Ectodermal cell (in vitro differentiated cells): ENCODE results near the gene SYCE1L.
"Not testable (repeated sequence)": the region's sequence is repeated elsewhere in the genome, so short reads cannot be mapped to it uniquely, and the experiment has no call there.

Source experiments
- H3K27ac ChIP-seq: 2 replicates; pipeline ENCODE4 v1.7.0; 2013; ENCODE audit warnings: mild to moderate bottlenecking, low read depth, low read length; ENCODE audit not compliant: insufficient read depth, poor library complexity, severe bottlenecking
- H3K27me3 ChIP-seq: 2 replicates; pipeline ENCODE4 v1.7.0; 2013; ENCODE audit warnings: mild to moderate bottlenecking, low read length; ENCODE audit not compliant: insufficient read depth, control insufficient read depth, poor library complexity, severe bottlenecking
- H3K36me3 ChIP-seq: one replicate; pipeline ENCODE4 v1.7.0; 2013; ENCODE audit warnings: low read length; ENCODE audit not compliant: control insufficient read depth, insufficient read depth
- H3K4me1 ChIP-seq: one replicate; pipeline ENCODE4 v1.7.0; 2013; ENCODE audit warnings: low read length; ENCODE audit not compliant: control insufficient read depth, insufficient read depth
- H3K4me3 ChIP-seq: 2 replicates; pipeline ENCODE4 v1.7.0; 2013; ENCODE audit warnings: low read depth, low read length, control low read depth; ENCODE audit not compliant: insufficient read depth
- H3K9me3 ChIP-seq: 2 replicates; pipeline ENCODE4 v1.7.0; 2013; ENCODE audit warnings: mild to moderate bottlenecking, low read length, moderate library complexity; ENCODE audit not compliant: control insufficient read depth
- WGBS, 2 experiments: methylation state at CpG; one replicate each; pipeline ENCODE4 v1.1.7; 2013; ENCODE audit warnings: missing lambda C conversion rate in 2 of 2; 5-methylcytosine and 5-hydroxymethylcytosine counted together

The SYCE1L gene

GRCh38 chr16:77242471-77242870 lies 43.3 kb downstream of the SYCE1L start:
- H3K27me3 ChIP-seq, H3K36me3 ChIP-seq, H3K9me3 ChIP-seq, H3K27ac ChIP-seq, H3K4me1 ChIP-seq, H3K4me3 ChIP-seq: not testable (repeated sequence)
- 88 to 95% methylated on average over 5 of the region's 5 CpGs for WGBS, 2 experiments

GRCh38 chr16:77246150-77246549 lies 46.9 kb downstream of the SYCE1L start:
- Histone ChIP-seq H3K27me3 (no peaks in the 10 kb centered on the region), H3K9me3 (no peaks in the 10 kb centered on the region), H3K4me3 (no peak overlapping the region), H3K27ac (no peak overlapping the region), H3K36me3 (no peaks in the 10 kb centered on the region), H3K4me1 (no peaks in the 10 kb centered on the region)
- 96 to 97% methylated on average over 2 of the region's 2 CpGs for WGBS, 2 experiments

GRCh38 chr16:77250400-77250799 lies 51.2 kb downstream of the SYCE1L start:
- H3K27me3 ChIP-seq: no peaks in the 10 kb centered on the region
- H3K4me3 ChIP-seq: no peak overlapping the region
- 97 to 98% methylated on average over 4 of the region's 4 CpGs for WGBS, 2 experiments
- H3K9me3 ChIP-seq: no peaks in the 10 kb centered on the region
- no peaks in the 10 kb centered on the region for H3K36me3 ChIP-seq
- H3K27ac ChIP-seq: no peak overlapping the region
- no peaks in the 10 kb centered on the region for H3K4me1 ChIP-seq
